Measurements from ENCODE around the gene CYYR1. TPM values are rescaled to one million over a fixed set of nuclear protein-coding genes. Genes with fewer than 3 reads are reported as not detected.

Gene CYYR1
- total and polyA plus RNA-seq, 2 donors (not counting 3 experiments of a cell fraction or from before 2014, with no cell fraction given) = 13.2 to 25.7 TPM

GRCh38 chr21:26445440-26445839 is 127.6 kb downstream of the CYYR1 start:
- intact Hi-C loops (cut with micrococcal nuclease) (no loop called here), dilution Hi-C loops (cut with MboI; ENCODE audit: extremely low pct_ligation_motif_present, low sequenced_read_pairs) (no loop called here)
- ChIA-PET CTCF (interaction anchor here (1.0 to 1.2 kb wide), 3 partner anchors 16 to 287 kb away, joined by 3 to 5 read pairs (median 3); no protein-coding TSS in a partner anchor), POLR2A (no interaction called here)
- Histone ChIP-seq H3K9ac (replicated peaks; ENCODE audit: extremely low read depth, insufficient read depth, low read length) (no peak overlapping the region), H4K20me1 (replicated peaks; ENCODE audit: control insufficient read depth, extremely low read depth, insufficient read depth, low read length) (no peaks in the 10 kb centered on the region), H3K4me3 (replicated peaks in 1 of 3; ENCODE audit: insufficient read depth in 1 of 3, low read depth in 1 of 3, low read length in 3 of 3) (no peak overlapping the region), H2AFZ (ENCODE audit: low read depth, low read length) (no peak overlapping the region), H3K36me3 (ENCODE audit: control insufficient read depth in 2 of 2, extremely low read depth in 1 of 2, insufficient read depth in 2 of 2, low read length in 2 of 2) (no peaks in the 10 kb centered on the region), H3K27me3 (ENCODE audit: control insufficient read depth in 2 of 2, insufficient read depth in 2 of 2, low read length in 2 of 2) (no peaks in the 10 kb centered on the region), H3K79me2 (ENCODE audit: control insufficient read depth, insufficient read depth, low read length) (no peaks in the 10 kb centered on the region), H3K27ac (ENCODE audit: insufficient read depth, low read depth, low read length) (no peak overlapping the region), H3K9me3 (replicated peaks; ENCODE audit: control insufficient read depth, insufficient read depth, low read length) (no peaks in the 10 kb centered on the region), H3K9me1 (replicated peaks; ENCODE audit: control insufficient read depth, extremely low read depth, insufficient read depth, low read length) (no peaks in the 10 kb centered on the region), H3K4me1 (ENCODE audit: control insufficient read depth, extremely low read depth, insufficient read depth, low read length) (no peaks in the 10 kb centered on the region), H3K4me2 (ENCODE audit: insufficient read depth, low read length) (no peak overlapping the region)
- no peak for DNase-seq (ENCODE audit: low read depth, low spot score)
- TF ChIP-seq POLR2A (IDR thresholded peaks at IDR 0.05; ENCODE audit: low read depth, low read length) (no peak), GATA2 (IDR thresholded peaks at IDR 0.05; ENCODE audit: insufficient read depth, insufficient read length, low read depth, low read length) (no peak), MYC (IDR thresholded peaks at IDR 0.05; ENCODE audit: low read depth, low read length) (no peak), EZH2 (IDR thresholded peaks at IDR 0.05; ENCODE audit: borderline replicate concordance, low read depth, low read length, severe bottlenecking) (no peak)
- TF ChIP-seq, protein P1, sequence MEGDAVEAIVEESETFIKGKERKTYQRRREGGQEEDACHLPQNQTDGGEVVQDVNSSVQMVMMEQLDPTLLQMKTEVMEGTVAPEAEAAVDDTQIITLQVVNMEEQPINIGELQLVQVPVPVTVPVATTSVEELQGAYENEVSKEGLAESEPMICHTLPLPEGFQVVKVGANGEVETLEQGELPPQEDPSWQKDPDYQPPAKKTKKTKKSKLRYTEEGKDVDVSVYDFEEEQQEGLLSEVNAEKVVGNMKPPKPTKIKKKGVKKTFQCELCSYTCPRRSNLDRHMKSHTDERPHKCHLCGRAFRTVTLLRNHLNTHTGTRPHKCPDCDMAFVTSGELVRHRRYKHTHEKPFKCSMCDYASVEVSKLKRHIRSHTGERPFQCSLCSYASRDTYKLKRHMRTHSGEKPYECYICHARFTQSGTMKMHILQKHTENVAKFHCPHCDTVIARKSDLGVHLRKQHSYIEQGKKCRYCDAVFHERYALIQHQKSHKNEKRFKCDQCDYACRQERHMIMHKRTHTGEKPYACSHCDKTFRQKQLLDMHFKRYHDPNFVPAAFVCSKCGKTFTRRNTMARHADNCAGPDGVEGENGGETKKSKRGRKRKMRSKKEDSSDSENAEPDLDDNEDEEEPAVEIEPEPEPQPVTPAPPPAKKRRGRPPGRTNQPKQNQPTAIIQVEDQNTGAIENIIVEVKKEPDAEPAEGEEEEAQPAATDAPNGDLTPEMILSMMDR (IDR thresholded peaks at IDR 0.05; ENCODE audit: extremely low read depth in 1 of 2, insufficient read depth in 1 of 2, low read depth in 1 of 2, low read length in 2 of 2) = no peak
- no peak for FAIRE-seq
- BruUV-seq (replicated peaks) = no TSS peak

DNA sequence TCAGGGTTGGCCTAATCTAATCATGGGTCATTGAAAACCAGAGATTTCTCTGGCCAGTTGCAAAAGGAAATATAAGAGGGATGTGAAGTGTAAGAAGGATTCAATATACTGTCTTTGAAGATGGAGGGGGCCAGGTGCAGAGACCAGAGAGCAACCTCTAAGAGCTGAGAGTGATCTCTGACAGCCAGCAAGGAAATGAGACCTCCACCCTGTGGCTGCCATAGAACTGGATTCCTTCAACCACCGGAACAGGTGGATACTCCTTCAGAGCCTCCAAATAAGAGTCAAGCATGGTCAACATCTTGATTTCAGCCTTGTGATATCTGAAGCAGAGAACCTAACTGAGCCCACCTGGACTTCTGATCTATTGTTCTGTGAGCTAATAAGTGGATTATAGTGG is 128.4 kb downstream of the CYYR1 start:
- Histone ChIP-seq H3K27me3 (ENCODE audit: control insufficient read depth in 2 of 2, insufficient read depth in 2 of 2, low read length in 2 of 2) (no peaks in the 10 kb centered on the region), H3K36me3 (ENCODE audit: control insufficient read depth in 2 of 2, extremely low read depth in 1 of 2, insufficient read depth in 2 of 2, low read length in 2 of 2) (no peaks in the 10 kb centered on the region), H3K4me2 (ENCODE audit: insufficient read depth, low read length) (no peak overlapping the region), H3K4me3 (replicated peaks in 1 of 3; ENCODE audit: insufficient read depth in 1 of 3, low read depth in 1 of 3, low read length in 3 of 3) (no peak overlapping the region), H3K9me3 (replicated peaks; ENCODE audit: control insufficient read depth, insufficient read depth, low read length) (no peaks in the 10 kb centered on the region), H2AFZ (ENCODE audit: low read depth, low read length) (no peak overlapping the region), H3K9me1 (replicated peaks; ENCODE audit: control insufficient read depth, extremely low read depth, insufficient read depth, low read length) (no peaks in the 10 kb centered on the region), H3K9ac (replicated peaks; ENCODE audit: extremely low read depth, insufficient read depth, low read length) (no peak overlapping the region), H3K4me1 (ENCODE audit: control insufficient read depth, extremely low read depth, insufficient read depth, low read length) (no peaks in the 10 kb centered on the region), H3K27ac (ENCODE audit: insufficient read depth, low read depth, low read length) (no peak overlapping the region), H3K79me2 (ENCODE audit: control insufficient read depth, insufficient read depth, low read length) (no peaks in the 10 kb centered on the region), H4K20me1 (replicated peaks; ENCODE audit: control insufficient read depth, extremely low read depth, insufficient read depth, low read length) (no peaks in the 10 kb centered on the region)
- dilution Hi-C loops (cut with MboI; ENCODE audit: extremely low pct_ligation_motif_present, low sequenced_read_pairs) = no loop called here
- no peak for DNase-seq (ENCODE audit: low read depth, low spot score)
- TF ChIP-seq MAX (IDR thresholded peaks at IDR 0.05; ENCODE audit: insufficient read depth, insufficient read length) (no peak), POLR2AphosphoS5 (IDR thresholded peaks at IDR 0.05; ENCODE audit: insufficient read depth, low read depth, low read length) (no peak), EZH2 (IDR thresholded peaks at IDR 0.05; ENCODE audit: borderline replicate concordance, low read depth, low read length, severe bottlenecking) (no peak), JUN (IDR thresholded peaks at IDR 0.05; ENCODE audit: borderline replicate concordance, insufficient read depth, insufficient read length, low read depth) (no peak), FOS (IDR thresholded peaks at IDR 0.05; ENCODE audit: borderline replicate concordance, insufficient read depth, low read length) (no peak), GATA2 (IDR thresholded peaks at IDR 0.05; ENCODE audit: insufficient read depth, insufficient read length, low read depth, low read length) (no peak), POLR2A (IDR thresholded peaks at IDR 0.05; ENCODE audit: low read depth, low read length) (no peak), MYC (IDR thresholded peaks at IDR 0.05; ENCODE audit: low read depth, low read length) (no peak)
- TF ChIP-seq, protein P1 (IDR thresholded peaks at IDR 0.05; ENCODE audit: extremely low read depth in 1 of 2, insufficient read depth in 1 of 2, low read depth in 1 of 2, low read length in 2 of 2) = no peak
- POLR2A ChIA-PET = no interaction called here
- no peak for FAIRE-seq
- CTCF ChIA-PET = no interaction called here
- BruUV-seq (replicated peaks) = no TSS peak
- intact Hi-C loops (cut with micrococcal nuclease) = no loop called here

Data from endothelial cell of umbilical vein (primary cell).